GM21528 (cell line): ENCODE results near the gene NDE1.
"Not testable (repeated sequence)": the region's sequence is repeated elsewhere in the genome, so short reads cannot be mapped to it uniquely, and the experiment has no call there.

Source experiments
- ATAC-seq: cut with Tn5 transposase; IDR thresholded peaks from one replicate; pipeline ENCODE4 v1.9.1; 2021; ENCODE audit warnings: mild to moderate bottlenecking, moderate library complexity; ENCODE audit not compliant: unreplicated experiment, low FRiP score

The NDE1 gene

GRCh38 chr16:15620611-15621195 is 29.3 kb upstream of the NDE1 start:
- ATAC-seq = no peak

- no peak for ATAC-seq
Measured at GRCh38 chr16:15621456-15621855, 28.6 kb upstream of the NDE1 start.

- ATAC-seq = no peak
Measured at GRCh38 chr16:15621889-15622288, 28.2 kb upstream of the NDE1 start.

- no peak for ATAC-seq
Measured at GRCh38 chr16:15631730-15632409, 18.2 kb upstream of the NDE1 start.

GRCh38 chr16:15635926-15636325 is 14.1 kb upstream of the NDE1 start:
- ATAC-seq = no peak

- ATAC-seq = no peak
Measured at GRCh38 chr16:15636392-15636873, 13.6 kb upstream of the NDE1 start.

- ATAC-seq = no peak
Measured at GRCh38 chr16:15639061-15639568, 10.9 kb upstream of the NDE1 start.

GRCh38 chr16:15640966-15641365 is 9.1 kb upstream of the NDE1 start:
- no peak for ATAC-seq

- no peak for ATAC-seq
Measured at GRCh38 chr16:15641753-15642556, 8.1 kb upstream of the NDE1 start.

GRCh38 chr16:15642557-15643047 is 7.4 kb upstream of the NDE1 start:
- peak; percentile 64 for ATAC-seq

GRCh38 chr16:15643048-15643945 is 6.7 kb upstream of the NDE1 start, which contains the start of gene MARF1:
TSS of gene MARF1 (minus strand) at chr16:15643154. CDS start at chr16:15639233, 3,921 bp downstream.
- peak; percentile 51 for ATAC-seq

GRCh38 chr16:15643946-15644250 is 6.1 kb upstream of the NDE1 start:
- ATAC-seq = no peak

GRCh38 chr16:15644267-15644961 is 5.6 kb upstream of the NDE1 start:
- no peak for ATAC-seq

GRCh38 chr16:15644962-15645465 is 5.0 kb upstream of the NDE1 start:
- ATAC-seq = not testable (repeated sequence)

- ATAC-seq = not testable (repeated sequence)
Measured at GRCh38 chr16:15646557-15647293, 3.3 kb upstream of the NDE1 start.

- ATAC-seq = no peak
Measured at GRCh38 chr16:15647294-15648014, 2.6 kb upstream of the NDE1 start.

- no peak for ATAC-seq
Measured at GRCh38 chr16:15648135-15648730, 1.8 kb upstream of the NDE1 start.

- ATAC-seq = not testable (repeated sequence)
Measured at GRCh38 chr16:15649311-15649710, 734 bp upstream of the NDE1 start.
